GM19438 (cell line): ENCODE results near the gene TRIP6.

Source experiments
- ATAC-seq: cut with Tn5 transposase; IDR thresholded peaks from one replicate; pipeline ENCODE4 v1.9.1; 2021; ENCODE audit warnings: low read depth; ENCODE audit not compliant: unreplicated experiment

Gene TRIP6

DNA sequence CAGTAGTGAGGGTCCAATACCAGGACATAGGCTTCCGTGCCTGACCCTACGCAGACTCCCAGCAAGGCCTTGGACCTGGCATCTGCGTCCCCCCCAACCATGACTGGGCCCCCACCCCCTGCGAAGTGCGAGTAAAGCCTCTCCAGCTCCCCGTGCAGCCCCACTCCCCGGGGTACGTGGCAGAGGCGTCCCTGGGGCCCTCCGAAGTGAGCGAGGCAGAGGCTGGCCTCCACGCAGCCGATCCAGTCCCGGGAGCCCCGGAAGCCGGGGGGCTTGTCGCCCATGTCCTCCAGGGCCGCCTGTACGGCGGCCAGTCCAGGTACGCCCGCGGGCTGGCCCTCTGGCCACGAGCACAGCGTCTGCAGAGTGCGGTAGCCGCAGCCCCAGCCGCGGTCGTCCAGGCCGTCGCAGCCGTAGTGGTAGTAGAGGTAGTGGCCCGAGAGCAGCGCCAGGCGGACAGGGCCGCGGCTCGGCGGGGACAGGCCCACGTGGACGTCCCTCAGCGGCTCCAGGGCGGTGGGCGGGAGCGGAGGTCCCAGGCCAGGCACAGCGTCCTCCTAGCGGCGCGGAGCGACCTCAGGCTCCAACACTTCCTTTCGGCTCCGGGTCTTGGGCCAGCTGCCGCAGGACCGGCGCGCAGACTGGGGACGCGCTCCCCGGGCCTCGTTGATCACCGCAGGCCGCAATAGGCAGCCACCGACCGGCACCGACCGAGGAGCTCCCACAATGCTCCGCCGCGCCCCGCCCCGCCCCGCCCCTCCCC lies 22.0 kb downstream of the TRIP6 start, which contains the start of gene UFSP1:
Gene UFSP1 (minus strand): TSS at position 728 of the 763 bp plus-strand sequence. CDS start 444 bp downstream, at position 284.
- peak; percentile 24 for ATAC-seq

DNA sequence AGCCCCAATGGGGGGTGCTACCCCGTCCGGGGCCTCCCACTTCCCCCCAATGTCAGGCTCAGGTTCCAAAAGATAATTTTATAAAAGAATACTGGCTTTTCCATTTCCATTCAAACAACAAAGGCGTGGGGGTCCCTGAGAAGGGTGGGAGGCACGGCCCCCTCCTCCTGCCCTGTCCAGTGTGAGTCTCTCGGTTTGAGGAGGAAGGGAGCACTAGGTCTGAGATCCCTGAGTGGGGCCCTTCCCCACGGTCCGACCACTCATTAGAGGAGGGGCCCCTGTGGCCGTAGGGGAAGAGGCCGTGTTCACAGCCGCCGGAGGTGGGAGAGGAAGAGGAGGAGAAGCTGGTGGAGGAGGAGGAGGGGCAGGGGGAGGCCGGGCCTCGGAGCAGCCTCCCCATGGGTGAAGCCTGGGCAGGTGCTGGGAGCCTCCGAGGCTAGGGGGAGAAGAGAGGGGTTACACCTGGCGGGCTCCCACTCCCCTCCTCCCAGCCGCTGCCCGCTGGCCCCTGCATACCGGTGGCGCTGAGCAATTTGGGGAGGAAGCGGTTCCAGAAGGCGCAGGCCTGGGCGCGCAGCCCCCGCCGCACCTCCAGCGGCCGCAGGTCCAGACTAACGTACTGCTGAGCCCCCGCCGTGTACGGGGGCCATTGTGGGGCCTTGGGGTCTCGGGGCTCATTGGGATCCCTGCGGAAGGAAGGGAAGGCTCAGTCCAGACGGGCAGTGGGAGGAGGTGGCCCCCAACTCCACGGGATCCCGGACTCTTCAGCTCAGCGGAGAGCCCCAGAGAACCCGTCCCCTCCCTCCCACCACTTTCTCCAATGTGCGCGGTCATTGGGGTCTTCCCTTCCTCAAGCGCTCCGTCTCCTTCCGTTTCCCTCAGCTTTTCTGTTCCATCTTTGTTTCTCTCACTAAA lies 23.7 kb downstream of the TRIP6 start:
- no peak for ATAC-seq

- no peak for ATAC-seq
Observed at GRCh38 chr7:100891568-100892247, 24.5 kb downstream of the TRIP6 start.

- ATAC-seq, result no peak
Observed at GRCh38 chr7:100892364-100893317, 25.5 kb downstream of the TRIP6 start.

GRCh38 chr7:100893318-100893895 lies 26.2 kb downstream of the TRIP6 start:
- no peak for ATAC-seq

GRCh38 chr7:100893910-100894721 lies 26.9 kb downstream of the TRIP6 start:
- no peak for ATAC-seq

GRCh38 chr7:100894860-100895700 lies 27.9 kb downstream of the TRIP6 start:
- no peak for ATAC-seq

DNA sequence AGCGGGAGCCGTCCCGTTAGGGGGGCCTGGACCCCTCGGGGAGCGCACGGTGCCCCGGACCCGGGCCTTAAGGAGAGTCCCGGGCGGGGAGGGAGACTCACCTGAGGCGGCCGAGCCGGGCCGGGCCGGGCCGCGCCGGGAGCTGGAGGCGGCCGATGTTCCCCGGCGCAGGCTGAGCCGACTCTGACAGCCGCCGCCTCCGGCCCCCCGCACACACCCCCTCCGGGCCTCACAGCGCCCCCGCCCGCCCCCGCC lies 28.4 kb downstream of the TRIP6 start, which contains the start of gene ACHE:
Gene ACHE (minus strand): TSS at position 188 of the 255 bp plus-strand sequence. CDS start 1,656 bp downstream, outside the sequence.
- no peak for ATAC-seq

DNA sequence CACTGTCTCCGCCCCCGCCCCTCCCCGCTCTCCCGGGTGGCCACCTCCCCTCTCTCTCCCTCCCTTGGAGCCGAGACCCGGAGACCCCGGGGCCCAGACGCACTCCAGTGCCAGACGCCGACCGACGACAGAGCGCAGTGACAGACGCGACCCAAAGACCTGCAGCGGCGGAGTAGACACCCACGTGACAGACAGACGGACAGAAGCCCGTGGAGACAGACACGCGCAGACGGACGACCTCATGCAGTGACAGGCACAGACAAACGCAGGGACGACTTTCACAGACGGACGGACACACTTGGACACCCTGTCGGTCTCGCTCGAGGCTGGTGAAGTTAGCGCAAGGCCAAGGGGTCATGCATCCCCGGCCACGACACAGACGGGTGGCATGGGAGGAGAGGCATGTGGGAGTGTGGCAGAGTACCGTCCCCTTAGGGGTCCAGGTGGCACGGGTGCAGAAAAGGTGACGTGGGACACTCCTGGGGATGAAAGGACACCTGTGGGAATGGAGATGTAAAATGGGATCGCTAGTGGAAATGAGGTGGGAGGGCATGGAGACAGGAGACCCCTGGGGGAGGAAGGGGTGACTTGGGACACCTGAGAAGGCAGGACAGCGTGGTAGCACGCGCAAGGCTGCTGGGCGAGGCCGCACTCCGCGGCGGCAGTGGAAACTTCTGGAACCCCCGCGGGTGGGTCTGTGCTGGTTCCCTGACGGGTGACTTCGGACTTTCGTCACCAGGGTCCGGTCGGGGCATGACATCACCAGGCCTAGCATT lies 29.0 kb downstream of the TRIP6 start:
- ATAC-seq, result no peak

DNA sequence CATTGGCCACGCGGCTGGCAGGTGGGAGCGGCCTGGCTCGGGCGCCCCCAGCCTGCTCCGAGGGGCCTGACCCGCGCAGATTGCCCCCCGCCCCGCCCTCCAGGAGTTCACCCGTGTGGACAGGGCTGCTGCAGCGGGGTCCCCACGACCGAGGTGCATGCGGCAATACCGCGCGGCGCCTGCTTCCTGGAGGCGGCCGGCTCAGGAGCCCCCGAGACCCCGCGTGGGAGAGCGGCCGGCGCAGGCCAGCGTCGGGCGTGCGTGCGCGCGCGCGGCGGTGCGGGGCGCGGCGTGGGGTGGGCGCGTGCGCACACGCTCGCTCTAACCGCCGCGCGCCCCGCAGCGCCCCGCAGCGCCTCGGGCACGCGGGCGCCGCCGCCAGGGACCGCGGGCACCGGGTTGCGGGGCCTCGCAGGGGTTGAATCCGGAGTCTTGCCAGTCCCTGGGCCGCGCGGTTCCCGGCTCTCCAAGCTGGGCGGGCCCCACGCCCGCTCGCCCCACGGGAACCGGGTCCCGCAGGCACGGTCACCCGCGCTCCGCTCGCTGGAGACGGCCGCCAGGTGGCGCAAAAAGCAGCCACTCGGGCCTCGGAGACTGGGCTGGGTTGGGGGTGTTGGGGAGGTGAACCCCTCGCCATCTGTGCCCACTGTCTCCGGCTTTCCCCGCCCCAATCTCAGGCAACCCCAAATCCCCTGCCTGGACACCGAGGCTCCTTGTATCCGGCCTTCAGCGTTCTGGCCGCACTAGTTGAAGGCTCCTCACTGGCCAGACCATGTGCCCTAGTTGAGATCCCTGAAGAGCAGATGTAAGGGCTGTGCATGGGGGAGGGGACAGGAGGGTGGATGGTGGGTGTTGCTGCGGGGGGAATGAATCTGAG lies 29.8 kb downstream of the TRIP6 start:
- no peak for ATAC-seq

DNA sequence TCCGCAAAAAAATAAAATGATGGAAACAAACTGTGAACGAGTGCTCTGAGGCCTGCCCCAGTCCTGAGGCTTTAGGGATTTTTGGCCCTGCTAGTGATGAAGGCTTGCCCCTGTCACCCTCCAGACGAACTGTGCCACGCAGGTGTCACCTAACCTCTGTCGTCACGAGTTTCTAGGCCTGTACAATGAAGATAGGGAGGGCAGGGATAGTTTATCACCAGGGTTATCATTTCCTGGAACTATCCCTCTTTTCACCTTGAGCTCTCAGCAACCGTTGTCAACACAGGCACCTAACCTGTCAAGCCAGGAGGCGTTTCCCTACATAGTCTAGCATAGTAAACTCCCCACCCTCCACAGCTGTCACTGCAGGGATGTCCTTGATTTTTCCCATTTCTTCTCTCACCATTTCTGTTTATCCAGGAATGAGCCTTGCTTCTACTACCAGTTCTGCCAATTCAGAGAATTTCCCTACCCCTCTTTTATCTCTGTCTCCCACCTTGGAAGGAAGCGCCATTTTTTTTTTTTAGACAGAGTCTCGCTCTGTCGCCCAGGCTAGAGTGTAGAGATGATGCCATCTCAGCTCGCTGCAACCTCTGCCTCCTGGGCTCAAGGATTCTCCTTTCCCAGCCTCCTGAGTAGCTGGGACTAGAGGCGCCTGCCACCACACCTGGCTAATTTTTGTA lies 30.7 kb downstream of the TRIP6 start:
- no peak for ATAC-seq

- ATAC-seq, result no peak
Observed at GRCh38 chr7:100899432-100899831, 32.2 kb downstream of the TRIP6 start.

- ATAC-seq, result no peak
Observed at GRCh38 chr7:100900978-100901377, 33.8 kb downstream of the TRIP6 start.

- no peak for ATAC-seq
Observed at GRCh38 chr7:100901921-100902332, 34.7 kb downstream of the TRIP6 start.

- ATAC-seq, result no peak
Observed at GRCh38 chr7:100902638-100903037, 35.5 kb downstream of the TRIP6 start.

DNA sequence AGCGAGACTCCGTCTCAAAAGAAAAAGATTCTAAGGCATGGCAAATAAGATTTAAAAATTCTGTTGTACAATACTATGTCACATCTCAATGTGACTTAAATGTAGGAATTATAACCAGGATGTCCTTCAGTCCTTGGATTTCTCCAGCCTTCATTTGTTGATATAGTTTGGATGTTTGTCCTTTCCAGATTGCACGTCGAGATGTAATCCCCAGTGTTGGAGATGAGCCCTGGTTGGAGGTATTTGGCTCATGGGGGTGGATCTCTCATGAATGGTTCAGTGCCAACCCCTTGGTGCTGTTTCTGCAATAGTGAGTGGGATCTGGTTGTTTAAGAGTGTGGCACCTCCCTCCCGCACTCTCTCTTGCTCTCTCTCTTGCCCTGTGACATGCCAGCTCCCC lies 41.3 kb downstream of the TRIP6 start:
- ATAC-seq, result no peak
